HFFc6 (cell line): ENCODE results near the gene TMIGD3. TPM values are rescaled to one million over a fixed set of nuclear protein-coding genes. Genes with fewer than 3 reads are reported as not detected.
A peak's percentile ranks its signal among the peaks of the same experiment; 100 is the strongest.

Experiments used
- DNase-seq: peaks from one replicate; pipeline ENCODE4 v3.0.0-alpha.2; 2018
- H3K27ac Mint-ChIP-seq: 2 replicates; pipeline ENCODE4 v1.8.0; 2020; ENCODE audit warnings: mild to moderate bottlenecking, mixed read lengths
- H3K27me3 Mint-ChIP-seq: 2 replicates; pipeline ENCODE4 v1.8.0; 2021; ENCODE audit warnings: mild to moderate bottlenecking, moderate library complexity, mixed read lengths; ENCODE audit not compliant: insufficient read depth
- H3K36me3 Mint-ChIP-seq: 2 replicates; pipeline ENCODE4 v1.8.0; 2021; ENCODE audit warnings: low read depth, mixed read lengths
- H3K4me1 Mint-ChIP-seq: 2 replicates; pipeline ENCODE4 v1.8.0; 2020; ENCODE audit warnings: low read depth, mixed read lengths
- H3K4me3 Mint-ChIP-seq: 2 replicates; pipeline ENCODE4 v1.8.0; 2020; ENCODE audit warnings: mild to moderate bottlenecking, moderate library complexity, mixed read lengths
- H3K9me3 Mint-ChIP-seq: 2 replicates; pipeline ENCODE4 v1.8.0; 2020; ENCODE audit warnings: mild to moderate bottlenecking, mixed read lengths
- CTCF ChIP-seq: fragments of 200-600 bp; sonication (generic); IDR thresholded peaks from 2 replicates; pipeline ENCODE4 v1.5.0; 2021; ENCODE audit warnings: antibody characterized with exemption, mild to moderate bottlenecking
- total RNA-seq, 6 experiments: library from RNA; stranded (reverse); fragmentation: NEBNext Ultra II Directional; extraction: Animal tissue kit (Norgen Biotek cat#: 25700); gene quantifications; 2 replicates in 1 of 6; 3 replicates in 5 of 6; pipeline ENCODE4 v1.2.3, GENCODE V29; 2021

Gene TMIGD3
- total RNA-seq, 6 experiments from 2014 or later: not detected

GRCh38 chr1:111467865-111468716 lies 35.3 kb downstream of the TMIGD3 start:
- Mint-ChIP-seq H3K27ac (no peak overlapping the region), H3K4me3 (no peak overlapping the region), H3K4me1 (peaks cover 5% of the 10 kb centered on the region), H3K27me3 (no peaks in the 10 kb centered on the region), H3K9me3 (no peaks in the 10 kb centered on the region), H3K36me3 (no peaks in the 10 kb centered on the region)
- DNase-seq: no peak
- peak; percentile 33; the same call in 1 of the 2 replicates for TF ChIP-seq CTCF

GRCh38 chr1:111466480-111466879 lies 37.0 kb downstream of the TMIGD3 start:
- no peaks in the 10 kb centered on the region for H3K27me3 Mint-ChIP-seq
- H3K36me3 Mint-ChIP-seq: no peaks in the 10 kb centered on the region
- H3K27ac Mint-ChIP-seq: no peak overlapping the region
- H3K4me1 Mint-ChIP-seq: peaks cover 11% of the 10 kb centered on the region
- no peak for TF ChIP-seq CTCF
- H3K4me3 Mint-ChIP-seq: no peak overlapping the region
- DNase-seq: no peak
- no peaks in the 10 kb centered on the region for H3K9me3 Mint-ChIP-seq

- H3K36me3 Mint-ChIP-seq: no peaks in the 10 kb centered on the region
These were observed 37.7 kb downstream of the TMIGD3 start for GRCh38 chr1:111465754-111466153.

GRCh38 chr1:111463029-111463683 lies 40.3 kb downstream of the TMIGD3 start:
- H3K36me3 Mint-ChIP-seq: peaks cover 2% of the 10 kb centered on the region; the same call in 1 of the 2 replicates
- no peak for DNase-seq
- no peak overlapping the region; the same call in 1 of the 2 replicates for H3K27ac Mint-ChIP-seq

More at GRCh38 chr1:111465754-111466153, 37.7 kb downstream of the TMIGD3 start:
- peaks cover 11% of the 10 kb centered on the region for H3K4me1 Mint-ChIP-seq
- H3K9me3 Mint-ChIP-seq: no peaks in the 10 kb centered on the region
- no peak overlapping the region for H3K27ac Mint-ChIP-seq
- no peak for TF ChIP-seq CTCF
- DNase-seq: no peak
- no peak overlapping the region for H3K4me3 Mint-ChIP-seq
- no peaks in the 10 kb centered on the region for H3K27me3 Mint-ChIP-seq

More at GRCh38 chr1:111463029-111463683, 40.3 kb downstream of the TMIGD3 start:
- no peak overlapping the region for H3K4me3 Mint-ChIP-seq
- H3K27me3 Mint-ChIP-seq: no peaks in the 10 kb centered on the region
- no peak for TF ChIP-seq CTCF
- H3K4me1 Mint-ChIP-seq: peaks cover 11% of the 10 kb centered on the region
- H3K9me3 Mint-ChIP-seq: no peaks in the 10 kb centered on the region
